Measurements from ENCODE around the gene ZNF169.
"Not testable (repeated sequence)": the region's sequence is repeated elsewhere in the genome, so short reads cannot be mapped to it uniquely, and the experiment has no call there.

Gene ZNF169

GRCh38 chr9:94259077-94259862 is at the start of gene ZNF169:
Gene ZNF169 (plus strand): TSS chr9:94259298. CDS start chr9:94278813, 19,515 bp downstream.
- DNase-seq = peak; percentile 88

- DNase-seq = no peak
Measured at GRCh38 chr9:94210616-94211603, 48.2 kb upstream of the ZNF169 start.

GRCh38 chr9:94212091-94212490 is 47.0 kb upstream of the ZNF169 start:
- no peak for DNase-seq

GRCh38 chr9:94212531-94212930 is 46.6 kb upstream of the ZNF169 start:
- no peak for DNase-seq

- peak; percentile 57 for DNase-seq
Measured at GRCh38 chr9:94213511-94214124, 45.5 kb upstream of the ZNF169 start.

- no peak for DNase-seq
Measured at GRCh38 chr9:94222870-94223269, 36.2 kb upstream of the ZNF169 start.

GRCh38 chr9:94225413-94225812 is 33.7 kb upstream of the ZNF169 start:
- not testable (repeated sequence) for DNase-seq

- no peak for DNase-seq
Measured at GRCh38 chr9:94228616-94229015, 30.5 kb upstream of the ZNF169 start.

GRCh38 chr9:94232428-94232827 is 26.7 kb upstream of the ZNF169 start:
- DNase-seq = no peak

- not testable (repeated sequence) for DNase-seq
Measured at GRCh38 chr9:94241098-94241497, 18.0 kb upstream of the ZNF169 start.

- no peak for DNase-seq
Measured at GRCh38 chr9:94245651-94246050, 13.4 kb upstream of the ZNF169 start.

- no peak for DNase-seq
Measured at GRCh38 chr9:94250456-94250855, 8.6 kb upstream of the ZNF169 start.

- no peak for DNase-seq
Measured at GRCh38 chr9:94256007-94256406, 3.1 kb upstream of the ZNF169 start.

GRCh38 chr9:94265626-94266402 is 6.7 kb downstream of the ZNF169 start:
- DNase-seq = not testable (repeated sequence)

GRCh38 chr9:94269264-94269663 is 10.2 kb downstream of the ZNF169 start:
- DNase-seq = no peak

GRCh38 chr9:94270009-94270408 is 10.9 kb downstream of the ZNF169 start:
- DNase-seq = no peak

GRCh38 chr9:94277029-94277428 is 17.9 kb downstream of the ZNF169 start:
- DNase-seq = not testable (repeated sequence)

GRCh38 chr9:94277885-94278536 is 18.9 kb downstream of the ZNF169 start:
- no peak for DNase-seq

GRCh38 chr9:94280409-94280989 is 21.4 kb downstream of the ZNF169 start:
- no peak for DNase-seq

GRCh38 chr9:94281101-94281500 is 22.0 kb downstream of the ZNF169 start:
- DNase-seq = no peak

- no peak for DNase-seq
Measured at GRCh38 chr9:94286116-94286515, 27.0 kb downstream of the ZNF169 start.
